ENCODE data around the gene KIF3A.

GRCh38 chr5:132736853-132737833 is at the start of gene KIF3A:
- TF ChIP-seq SP4 (IDR thresholded peaks at IDR 0.05; ENCODE audit: low read length) (peak; percentile 76; the same call in 1 of the 2 replicates), CTCF (IDR thresholded peaks at IDR 0.05; ENCODE audit: control extremely low read depth in 1 of 3, insufficient read depth in 1 of 3, low read depth in 1 of 3, low read length in 3 of 3) (no peak), EZH2 (IDR thresholded peaks at IDR 0.05; ENCODE audit: low read depth, low read length, severe bottlenecking) (no peak), POLR2A (IDR thresholded peaks at IDR 0.05; ENCODE audit: control extremely low read depth in 1 of 2, low read depth in 2 of 2, low read length in 2 of 2) (peak in 1 of 2 experiments; percentile 59; a peak in 1 of 3 replicates), CBX5 (IDR thresholded peaks at IDR 0.05; ENCODE audit: low read depth, low read length) (no peak), TBP (IDR thresholded peaks at IDR 0.05; ENCODE audit: low read depth, low read length) (peak; percentile 38; the same call in 1 of the 2 replicates), BCL11A (IDR thresholded peaks at IDR 0.05; ENCODE audit: low read depth in 2 of 2, low read length in 2 of 2) (no peak), EP300 (IDR thresholded peaks at IDR 0.05; ENCODE audit: borderline replicate concordance in 1 of 2, low read depth in 2 of 2, low read length in 2 of 2) (no peak), HDAC6 (IDR thresholded peaks at IDR 0.05; ENCODE audit: low read depth, low read length) (no peak), SAP30 (IDR thresholded peaks at IDR 0.05; ENCODE audit: insufficient read depth, insufficient replicate concordance, low read length) (peak; percentile 59)
- TF ChIP-seq, protein P1, sequence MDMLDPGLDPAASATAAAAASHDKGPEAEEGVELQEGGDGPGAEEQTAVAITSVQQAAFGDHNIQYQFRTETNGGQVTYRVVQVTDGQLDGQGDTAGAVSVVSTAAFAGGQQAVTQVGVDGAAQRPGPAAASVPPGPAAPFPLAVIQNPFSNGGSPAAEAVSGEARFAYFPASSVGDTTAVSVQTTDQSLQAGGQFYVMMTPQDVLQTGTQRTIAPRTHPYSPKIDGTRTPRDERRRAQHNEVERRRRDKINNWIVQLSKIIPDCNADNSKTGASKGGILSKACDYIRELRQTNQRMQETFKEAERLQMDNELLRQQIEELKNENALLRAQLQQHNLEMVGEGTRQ (IDR thresholded peaks at IDR 0.05; ENCODE audit: low read length), result no peak
